GM12878 (cell line): ENCODE data around the gene NRXN3. TPM values are rescaled to one million over a fixed set of nuclear protein-coding genes. Genes with fewer than 3 reads are reported as not detected.

Experiments
- ATAC-seq: fragments of 200-7000 bp; cut with Tn5 transposase; 3 replicates; pipeline ENCODE4 v1.9.1; 2020; ENCODE audit warnings: mild to moderate bottlenecking, moderate library complexity
- BruUV-seq: library from RNA; stranded (reverse); fragments of 400-500 nt; replicated peaks from 2 replicates; lab custom pipeline; 2021; lab: Mats Ljungman, UMichigan
- CTCF ChIA-PET: fragments of 300-600 bp; sonication (Branson Sonifier 250); formaldehyde crosslinking; extraction: SDS; loops from one replicate; lab custom pipeline; 2021; ENCODE audit warnings: inconsistent platforms; lab: Yijun Ruan, JAX
- POLR2A ChIA-PET: fragments of 350-600 bp; formaldehyde crosslinking; extraction: SDS; loops from one replicate; lab custom pipeline; 2021; ENCODE audit warnings: inconsistent platforms; lab: Charles Lee
- RAD21 ChIA-PET: fragments of 300-600 bp; sonication (Branson Sonifier 250); formaldehyde crosslinking; loops from one replicate; lab custom pipeline; 2023; ENCODE audit warnings: antibody characterized with exemption; ENCODE audit not compliant: unreplicated experiment; lab: Charles Lee
- SMC1A ChIA-PET: fragments of 300-600 bp; sonication (Branson Sonifier 250); formaldehyde crosslinking; loops from one replicate; lab custom pipeline; 2023; ENCODE audit not compliant: unreplicated experiment, uncharacterized antibody; lab: Charles Lee
- DNase-seq: peaks from one replicate; pipeline ENCODE4 v3.0.0-alpha.2; 2011; ENCODE audit warnings: low read depth, low spot score
- FAIRE-seq: peaks from 3 replicates; lab custom pipeline; 2011; peaks lifted over from hg19 to GRCh38; lab: Jason Lieb, UNC
- H2AFZ ChIP-seq: 2 replicates; pipeline ENCODE4 v1.6.0; 2011; ENCODE audit warnings: low read depth, low read length, control low read depth; ENCODE audit not compliant: control insufficient read depth
- H3K27ac ChIP-seq: 2 replicates; pipeline ENCODE4 v1.5.1; 2011; ENCODE audit warnings: control low read depth; ENCODE audit not compliant: control insufficient read depth, insufficient read depth
- H3K27me3 ChIP-seq, 2 experiments: replicated peaks in 1 of 2; 2 replicates each; pipeline versions ENCODE4 v1.6.0 to v1.6.1; 2011; ENCODE audit warnings: low read length in 1 of 2; ENCODE audit not compliant: control insufficient read depth in 2 of 2, insufficient read depth in 2 of 2
- H3K36me3 ChIP-seq, 2 experiments: 2 replicates each; pipeline ENCODE4 v1.5.1; 2011; ENCODE audit warnings: low read length in 1 of 2; ENCODE audit not compliant: control insufficient read depth in 2 of 2, insufficient read depth in 2 of 2
- H3K4me1 ChIP-seq: 2 replicates; pipeline ENCODE4 v1.6.1; 2011; ENCODE audit warnings: mild to moderate bottlenecking, low read length, moderate library complexity, mixed read lengths; ENCODE audit not compliant: control insufficient read depth, insufficient read depth
- H3K4me2 ChIP-seq: 2 replicates; pipeline ENCODE4 v1.6.0; 2011; ENCODE audit warnings: control low read depth; ENCODE audit not compliant: control insufficient read depth, insufficient read depth
- H3K4me3 ChIP-seq: fragments of 200-600 bp; sonication (generic); 2 replicates; pipeline ENCODE4 v1.5.1; 2016
- H3K79me2 ChIP-seq: 2 replicates; pipeline ENCODE4 v1.6.0; 2011; ENCODE audit warnings: low read length; ENCODE audit not compliant: control insufficient read depth, insufficient read depth
- H3K9ac ChIP-seq: 2 replicates; pipeline ENCODE4 v1.8.0; 2011; ENCODE audit warnings: low read length, control low read depth, mixed read lengths; ENCODE audit not compliant: control insufficient read depth, insufficient read depth
- H3K9me3 ChIP-seq: replicated peaks from 3 replicates; pipeline ENCODE4 v1.5.1; 2011; ENCODE audit warnings: mild to moderate bottlenecking, low read length; ENCODE audit not compliant: control insufficient read depth, insufficient read depth
- H4K20me1 ChIP-seq: 2 replicates; pipeline ENCODE4 v1.6.0; 2011; ENCODE audit not compliant: control insufficient read depth, insufficient read depth
- BHLHE40 ChIP-seq, 2 experiments: fragments of 450-650 bp in 1 of 2; IDR thresholded peaks; 2 replicates each; pipeline ENCODE4 v1.6.1; 2011 to 2017; ENCODE audit warnings: low read depth in 2 of 2, borderline replicate concordance in 1 of 2, improper control_type of control experiment in 1 of 2, low read length in 1 of 2, mild to moderate bottlenecking in 1 of 2
- JUNB ChIP-seq: IDR thresholded peaks from 2 replicates; pipeline ENCODE4 v1.6.1; 2016; ENCODE audit warnings: antibody characterized with exemption, mild to moderate bottlenecking
- POLR2AphosphoS2 ChIP-seq: IDR thresholded peaks from 2 replicates; pipeline ENCODE4 v1.6.1; 2011; ENCODE audit warnings: low read depth, mild to moderate bottlenecking, low read length, improper control_type of control experiment, moderate library complexity
- RAD21 ChIP-seq: IDR thresholded peaks from 2 replicates; pipeline ENCODE4 v1.6.1; 2011; ENCODE audit warnings: mild to moderate bottlenecking, low read depth, low read length, moderate library complexity; ENCODE audit not compliant: insufficient read depth
- SMC3 ChIP-seq: IDR thresholded peaks from 2 replicates; pipeline ENCODE4 v1.6.1; 2011; ENCODE audit warnings: low read length, improper control_type of control experiment, borderline replicate concordance
- WGBS: methylation state at CpG from one replicate; pipeline ENCODE4 v1.1.6; 2016; ENCODE audit warnings: low lambda C conversion rate; ENCODE audit not compliant: insufficient replicate concordance, insufficient coverage; ENCODE audit errors: missing lambda C conversion rate; 5-methylcytosine and 5-hydroxymethylcytosine counted together
- in situ Hi-C: fragments of 300-500 bp; cut with MboI; formaldehyde crosslinking; loops from 9 replicates; pipeline ENCODE4 v1.14.3; 2018; ENCODE audit warnings: mixed read lengths
- intact Hi-C: fragments of 100-400 bp; cut with micrococcal nuclease; formaldehyde crosslinking; loops from one replicate; pipeline ENCODE4 v1.14.2; 2022; ENCODE audit not compliant: unreplicated experiment
- polyA plus RNA-seq, 11 experiments: library from polyadenylated mRNA; depleted of rRNA in 4 of 11; unstranded in 6 of 11; stranded (reverse) in 5 of 11; fragments of >200 nt; fragmentation: Nextera tagmentation in 4 of 11; fragmentation: Illumina TruSeq in 1 of 11; extraction: Ambion mirVana in 4 of 11; extraction: Trizol in 1 of 11; gene quantifications; 1 replicate in 1 of 11; 2 replicates in 10 of 11; pipeline versions ENCODE4 v1.2.1 to v1.2.3, GENCODE V29; 2011 to 2016; ENCODE audit warnings: inconsistent platforms in 2 of 11, missing spikeins in 2 of 11, low read depth in 1 of 11
- total RNA-seq, 4 experiments: library from RNA; depleted of rRNA in 3 of 4; stranded (reverse); fragments of >200 nt in 3 of 4; fragmentation: Illumina TruSeq in 1 of 4; extraction: Trizol in 1 of 4; gene quantifications; 2 replicates each; pipeline versions ENCODE4 v1.2.1 to v1.2.3, GENCODE V29; 2013 to 2021
- TF ChIP-seq, protein P1 (sequence below): fragments of 150-350 bp; IDR thresholded peaks from 2 replicates; pipeline ENCODE4 v1.6.1; 2016; ENCODE audit warnings: low read depth, low read length
- TF ChIP-seq, protein P2 (sequence below), 3 experiments: IDR thresholded peaks in 2 of 3; conservative IDR thresholded peaks in 1 of 3; 2 replicates each; pipeline ENCODE4 v1.5.1; 2011; ENCODE audit warnings: low read depth in 3 of 3, low read length in 3 of 3, mild to moderate bottlenecking in 3 of 3, control low read depth in 2 of 3, moderate library complexity in 2 of 3, inconsistent platforms in 1 of 3, mixed read lengths in 1 of 3; ENCODE audit not compliant: control insufficient read depth in 2 of 3, insufficient read depth in 1 of 3; ENCODE audit errors: extremely low read depth in 1 of 3
- TF ChIP-seq, protein P3 (sequence below): IDR thresholded peaks from 2 replicates; pipeline ENCODE4 v1.6.1; 2011; ENCODE audit warnings: borderline replicate concordance, low read depth, mild to moderate bottlenecking, moderate library complexity, low read length; ENCODE audit not compliant: insufficient read depth, poor library complexity, severe bottlenecking

Gene NRXN3
- total and polyA plus RNA-seq, 10 of the 15 experiments (the other 5 are each of a cell fraction or from before 2014, with no cell fraction given) = 0.52 to 3.3 (median 1.4) TPM

DNA sequence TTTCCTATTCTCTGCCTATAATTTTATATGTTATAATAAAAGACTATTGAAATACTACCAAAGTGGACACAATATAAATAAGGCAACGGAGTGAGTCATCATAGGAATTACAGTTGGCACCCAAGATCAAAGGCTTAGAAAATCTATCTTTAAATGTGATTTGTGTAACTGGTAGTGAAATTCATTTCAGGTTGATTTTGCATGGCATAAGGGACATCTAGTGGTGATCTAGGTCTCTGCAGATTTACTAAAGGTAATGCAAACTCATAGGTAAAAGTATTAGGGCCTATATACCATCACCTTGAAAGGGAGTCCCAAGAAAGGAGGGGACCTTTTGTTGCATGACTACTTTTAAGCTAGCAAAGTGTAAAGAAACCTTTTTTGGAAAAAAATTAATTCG, 527.2 kb downstream of the NRXN3 start:
- intact Hi-C loops (loop anchor here (1.0 to 2.0 kb wide), 2 partner anchors 249 to 835 kb away; no protein-coding TSS in a partner anchor), in situ Hi-C loops (no loop called here)
- no peak overlapping the region for H2AFZ ChIP-seq
- H3K4me3 ChIP-seq = no peak overlapping the region
- ChIA-PET CTCF (interaction anchor here (0.8 to 1.5 kb wide), 3 partner anchors 12 to 249 kb away, joined by 3 to 4 read pairs (median 3); no protein-coding TSS in a partner anchor), POLR2A (no interaction called here), SMC1A (no interaction called here), RAD21 (no interaction called here)
- peak; percentile 67 for ATAC-seq
- no TSS peak for BruUV-seq
- no peaks in the 10 kb centered on the region for H3K27me3 ChIP-seq
- 3% methylated on average over 2 of the region's 2 CpGs for WGBS
- H3K4me1 ChIP-seq = no peaks in the 10 kb centered on the region
- no peaks in the 10 kb centered on the region for H4K20me1 ChIP-seq
- H3K27ac ChIP-seq = no peak overlapping the region
- no peak for TF ChIP-seq POLR2AphosphoS2
- TF ChIP-seq, protein P1, sequence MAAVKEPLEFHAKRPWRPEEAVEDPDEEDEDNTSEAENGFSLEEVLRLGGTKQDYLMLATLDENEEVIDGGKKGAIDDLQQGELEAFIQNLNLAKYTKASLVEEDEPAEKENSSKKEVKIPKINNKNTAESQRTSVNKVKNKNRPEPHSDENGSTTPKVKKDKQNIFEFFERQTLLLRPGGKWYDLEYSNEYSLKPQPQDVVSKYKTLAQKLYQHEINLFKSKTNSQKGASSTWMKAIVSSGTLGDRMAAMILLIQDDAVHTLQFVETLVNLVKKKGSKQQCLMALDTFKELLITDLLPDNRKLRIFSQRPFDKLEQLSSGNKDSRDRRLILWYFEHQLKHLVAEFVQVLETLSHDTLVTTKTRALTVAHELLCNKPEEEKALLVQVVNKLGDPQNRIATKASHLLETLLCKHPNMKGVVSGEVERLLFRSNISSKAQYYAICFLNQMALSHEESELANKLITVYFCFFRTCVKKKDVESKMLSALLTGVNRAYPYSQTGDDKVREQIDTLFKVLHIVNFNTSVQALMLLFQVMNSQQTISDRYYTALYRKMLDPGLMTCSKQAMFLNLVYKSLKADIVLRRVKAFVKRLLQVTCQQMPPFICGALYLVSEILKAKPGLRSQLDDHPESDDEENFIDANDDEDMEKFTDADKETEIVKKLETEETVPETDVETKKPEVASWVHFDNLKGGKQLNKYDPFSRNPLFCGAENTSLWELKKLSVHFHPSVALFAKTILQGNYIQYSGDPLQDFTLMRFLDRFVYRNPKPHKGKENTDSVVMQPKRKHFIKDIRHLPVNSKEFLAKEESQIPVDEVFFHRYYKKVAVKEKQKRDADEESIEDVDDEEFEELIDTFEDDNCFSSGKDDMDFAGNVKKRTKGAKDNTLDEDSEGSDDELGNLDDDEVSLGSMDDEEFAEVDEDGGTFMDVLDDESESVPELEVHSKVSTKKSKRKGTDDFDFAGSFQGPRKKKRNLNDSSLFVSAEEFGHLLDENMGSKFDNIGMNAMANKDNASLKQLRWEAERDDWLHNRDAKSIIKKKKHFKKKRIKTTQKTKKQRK = no peak
- TF ChIP-seq, protein P2, sequence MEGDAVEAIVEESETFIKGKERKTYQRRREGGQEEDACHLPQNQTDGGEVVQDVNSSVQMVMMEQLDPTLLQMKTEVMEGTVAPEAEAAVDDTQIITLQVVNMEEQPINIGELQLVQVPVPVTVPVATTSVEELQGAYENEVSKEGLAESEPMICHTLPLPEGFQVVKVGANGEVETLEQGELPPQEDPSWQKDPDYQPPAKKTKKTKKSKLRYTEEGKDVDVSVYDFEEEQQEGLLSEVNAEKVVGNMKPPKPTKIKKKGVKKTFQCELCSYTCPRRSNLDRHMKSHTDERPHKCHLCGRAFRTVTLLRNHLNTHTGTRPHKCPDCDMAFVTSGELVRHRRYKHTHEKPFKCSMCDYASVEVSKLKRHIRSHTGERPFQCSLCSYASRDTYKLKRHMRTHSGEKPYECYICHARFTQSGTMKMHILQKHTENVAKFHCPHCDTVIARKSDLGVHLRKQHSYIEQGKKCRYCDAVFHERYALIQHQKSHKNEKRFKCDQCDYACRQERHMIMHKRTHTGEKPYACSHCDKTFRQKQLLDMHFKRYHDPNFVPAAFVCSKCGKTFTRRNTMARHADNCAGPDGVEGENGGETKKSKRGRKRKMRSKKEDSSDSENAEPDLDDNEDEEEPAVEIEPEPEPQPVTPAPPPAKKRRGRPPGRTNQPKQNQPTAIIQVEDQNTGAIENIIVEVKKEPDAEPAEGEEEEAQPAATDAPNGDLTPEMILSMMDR (IDR thresholded peaks at IDR 0.05 in 2 of 3, conservative IDR thresholded peaks at IDR 0.05 in 1 of 3; ENCODE audit: control insufficient read depth in 2 of 3, extremely low read depth in 1 of 3, insufficient read depth in 1 of 3, low read depth in 3 of 3, low read length in 3 of 3) = peak; percentile 47 to 53 (median 52)
- no peak for TF ChIP-seq BHLHE40 (IDR thresholded peaks at IDR 0.05; ENCODE audit: borderline replicate concordance in 1 of 2, low read depth in 2 of 2, low read length in 1 of 2)
- TF ChIP-seq, protein P3, sequence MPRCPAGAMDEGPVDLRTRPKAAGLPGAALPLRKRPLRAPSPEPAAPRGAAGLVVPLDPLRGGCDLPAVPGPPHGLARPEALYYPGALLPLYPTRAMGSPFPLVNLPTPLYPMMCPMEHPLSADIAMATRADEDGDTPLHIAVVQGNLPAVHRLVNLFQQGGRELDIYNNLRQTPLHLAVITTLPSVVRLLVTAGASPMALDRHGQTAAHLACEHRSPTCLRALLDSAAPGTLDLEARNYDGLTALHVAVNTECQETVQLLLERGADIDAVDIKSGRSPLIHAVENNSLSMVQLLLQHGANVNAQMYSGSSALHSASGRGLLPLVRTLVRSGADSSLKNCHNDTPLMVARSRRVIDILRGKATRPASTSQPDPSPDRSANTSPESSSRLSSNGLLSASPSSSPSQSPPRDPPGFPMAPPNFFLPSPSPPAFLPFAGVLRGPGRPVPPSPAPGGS = no peak
- TF ChIP-seq RAD21 = peak; percentile 65
- TF ChIP-seq SMC3 = peak; percentile 19; the same call in 1 of the 2 replicates
- TF ChIP-seq JUNB = no peak
- H3K9ac ChIP-seq = no peak overlapping the region
- no peak overlapping the region for H3K4me2 ChIP-seq
- DNase-seq = no peak
- H3K79me2 ChIP-seq = no peaks in the 10 kb centered on the region
- no peaks in the 10 kb centered on the region for H3K36me3 ChIP-seq
- no peaks in the 10 kb centered on the region for H3K9me3 ChIP-seq
- FAIRE-seq = peak; percentile 49
